Measurements from ENCODE around the gene PHLDA1. TPM values are rescaled to one million over a fixed set of nuclear protein-coding genes. Genes with fewer than 3 reads are reported as not detected.

The PHLDA1 gene
- total RNA-seq, 2 experiments from 2014 or later = 0.44 to 2.1 TPM

GRCh38 chr12:76060111-76060510 lies 28.5 kb upstream of the PHLDA1 start:
- peaks cover 100% of the 10 kb centered on the region for H3K36me3 ChIP-seq (ENCODE audit: insufficient read depth, low read length)
- POLR2A ChIA-PET = no interaction called here
- H2AFZ ChIP-seq (ENCODE audit: low read length) = no peak overlapping the region
- H3K9me3 ChIP-seq (ENCODE audit: low read length) = peaks cover 11% of the 10 kb centered on the region
- no peak for DNase-seq (ENCODE audit: low spot score)
- CTCF ChIA-PET (ENCODE audit: unreplicated experiment) = no interaction called here
- H3K4me2 ChIP-seq (ENCODE audit: low read length) = no peak overlapping the region
- peaks cover 29% of the 10 kb centered on the region for H4K20me1 ChIP-seq (ENCODE audit: insufficient read depth, low read length)
- BruUV-seq (replicated peaks) = no TSS peak
- intact Hi-C loops (cut with micrococcal nuclease; ENCODE audit: unreplicated experiment) = no loop called here
- no peak overlapping the region for H3K27ac ChIP-seq (ENCODE audit: low read depth, low read length, poor library complexity, severe bottlenecking)
- TF ChIP-seq EZH2phosphoT487 (IDR thresholded peaks at IDR 0.05; ENCODE audit: borderline replicate concordance, low read depth, low read length) = no peak
- TF ChIP-seq, protein P1, sequence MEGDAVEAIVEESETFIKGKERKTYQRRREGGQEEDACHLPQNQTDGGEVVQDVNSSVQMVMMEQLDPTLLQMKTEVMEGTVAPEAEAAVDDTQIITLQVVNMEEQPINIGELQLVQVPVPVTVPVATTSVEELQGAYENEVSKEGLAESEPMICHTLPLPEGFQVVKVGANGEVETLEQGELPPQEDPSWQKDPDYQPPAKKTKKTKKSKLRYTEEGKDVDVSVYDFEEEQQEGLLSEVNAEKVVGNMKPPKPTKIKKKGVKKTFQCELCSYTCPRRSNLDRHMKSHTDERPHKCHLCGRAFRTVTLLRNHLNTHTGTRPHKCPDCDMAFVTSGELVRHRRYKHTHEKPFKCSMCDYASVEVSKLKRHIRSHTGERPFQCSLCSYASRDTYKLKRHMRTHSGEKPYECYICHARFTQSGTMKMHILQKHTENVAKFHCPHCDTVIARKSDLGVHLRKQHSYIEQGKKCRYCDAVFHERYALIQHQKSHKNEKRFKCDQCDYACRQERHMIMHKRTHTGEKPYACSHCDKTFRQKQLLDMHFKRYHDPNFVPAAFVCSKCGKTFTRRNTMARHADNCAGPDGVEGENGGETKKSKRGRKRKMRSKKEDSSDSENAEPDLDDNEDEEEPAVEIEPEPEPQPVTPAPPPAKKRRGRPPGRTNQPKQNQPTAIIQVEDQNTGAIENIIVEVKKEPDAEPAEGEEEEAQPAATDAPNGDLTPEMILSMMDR (conservative IDR thresholded peaks at IDR 0.05; ENCODE audit: low read length) = no peak
- no peak overlapping the region for H3K4me3 ChIP-seq (ENCODE audit: low read depth, low read length, poor library complexity, severe bottlenecking)
- no peaks in the 10 kb centered on the region for H3K4me1 ChIP-seq (ENCODE audit: insufficient read depth, low read length, poor library complexity, severe bottlenecking)
- peaks cover 72% of the 10 kb centered on the region for H3K79me2 ChIP-seq (ENCODE audit: insufficient read depth, low read depth, low read length)
- no peaks in the 10 kb centered on the region for H3K9me2 ChIP-seq (ENCODE audit: insufficient read depth, low read length)

- no TSS peak for BruUV-seq (replicated peaks)
- no peak for TF ChIP-seq EZH2phosphoT487 (IDR thresholded peaks at IDR 0.05; ENCODE audit: borderline replicate concordance, low read depth, low read length)
- TF ChIP-seq, protein P1 (conservative IDR thresholded peaks at IDR 0.05; ENCODE audit: low read length) = no peak
- peaks cover 44% of the 10 kb centered on the region for H3K79me2 ChIP-seq (ENCODE audit: insufficient read depth, low read depth, low read length)
Measured at GRCh38 chr12:76057326-76057725, 25.8 kb upstream of the PHLDA1 start.

DNA sequence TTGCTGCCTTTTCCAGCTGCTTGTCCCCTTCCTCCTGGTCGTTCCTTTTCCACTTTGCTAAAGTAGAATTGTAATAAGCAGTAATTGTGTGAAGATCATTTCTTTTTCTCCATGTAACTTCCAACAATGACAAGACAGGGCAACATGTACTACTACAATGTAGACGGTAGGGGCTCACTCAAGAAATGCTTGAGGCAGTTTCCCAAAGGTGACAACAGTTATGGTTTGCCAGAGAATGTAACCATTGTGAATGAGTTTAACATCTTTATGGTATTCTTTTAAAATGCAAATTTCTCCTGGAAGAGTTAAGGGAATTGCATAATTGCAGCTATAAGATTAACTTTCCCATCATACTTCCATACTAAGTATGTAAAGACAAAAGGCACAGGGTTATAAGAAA lies 23.8 kb upstream of the PHLDA1 start:
- Histone ChIP-seq H3K9me2 (ENCODE audit: insufficient read depth, low read length) (no peaks in the 10 kb centered on the region), H4K20me1 (ENCODE audit: insufficient read depth, low read length) (0 out of 2 replicates have a peak, but pooled peaks cover 13% of the 10 kb centered on the region), H3K27ac (ENCODE audit: low read depth, low read length, poor library complexity, severe bottlenecking) (no peak overlapping the region), H3K36me3 (ENCODE audit: insufficient read depth, low read length) (peaks cover 100% of the 10 kb centered on the region), H2AFZ (ENCODE audit: low read length) (no peak overlapping the region), H3K4me1 (ENCODE audit: insufficient read depth, low read length, poor library complexity, severe bottlenecking) (no peaks in the 10 kb centered on the region), H3K9me3 (ENCODE audit: low read length) (no peaks in the 10 kb centered on the region), H3K4me3 (ENCODE audit: low read depth, low read length, poor library complexity, severe bottlenecking) (no peak overlapping the region), H3K4me2 (ENCODE audit: low read length) (no peak overlapping the region), H3K79me2 (ENCODE audit: insufficient read depth, low read depth, low read length) (peaks cover 28% of the 10 kb centered on the region; the same call in 1 of the 2 replicates)
- intact Hi-C loops (cut with micrococcal nuclease; ENCODE audit: unreplicated experiment) = no loop called here
- ChIA-PET CTCF (ENCODE audit: unreplicated experiment) (no interaction called here), POLR2A (interaction anchor here (0.8 to 1.8 kb wide), 4 partner anchors 9 to 27 kb away, joined by 3 to 9 read pairs (median 3); no protein-coding TSS in a partner anchor)
- TF ChIP-seq EZH2phosphoT487 (IDR thresholded peaks at IDR 0.05; ENCODE audit: borderline replicate concordance, low read depth, low read length) = no peak
- TF ChIP-seq, protein P1 (conservative IDR thresholded peaks at IDR 0.05; ENCODE audit: low read length) = no peak
- no peak for DNase-seq (ENCODE audit: low spot score)
- no TSS peak for BruUV-seq (replicated peaks)

More at GRCh38 chr12:76057326-76057725, 25.8 kb upstream of the PHLDA1 start:
- DNase-seq (ENCODE audit: low spot score) = no peak
- H3K9me2 ChIP-seq (ENCODE audit: insufficient read depth, low read length) = no peaks in the 10 kb centered on the region
- POLR2A ChIA-PET = interaction anchor here (0.6 to 0.7 kb wide), 2 partner anchors 12 to 165 kb away, joined by 3 to 4 read pairs; no protein-coding TSS in a partner anchor
- H3K4me1 ChIP-seq (ENCODE audit: insufficient read depth, low read length, poor library complexity, severe bottlenecking) = no peaks in the 10 kb centered on the region
- no peak overlapping the region for H3K4me3 ChIP-seq (ENCODE audit: low read depth, low read length, poor library complexity, severe bottlenecking)
- H2AFZ ChIP-seq (ENCODE audit: low read length) = no peak overlapping the region
- no peak overlapping the region for H3K27ac ChIP-seq (ENCODE audit: low read depth, low read length, poor library complexity, severe bottlenecking)
- peaks cover 23% of the 10 kb centered on the region for H4K20me1 ChIP-seq (ENCODE audit: insufficient read depth, low read length)
- CTCF ChIA-PET (ENCODE audit: unreplicated experiment) = no interaction called here
- no peaks in the 10 kb centered on the region for H3K9me3 ChIP-seq (ENCODE audit: low read length)
- H3K36me3 ChIP-seq (ENCODE audit: insufficient read depth, low read length) = peaks cover 100% of the 10 kb centered on the region
- intact Hi-C loops (cut with micrococcal nuclease; ENCODE audit: unreplicated experiment) = no loop called here
- H3K4me2 ChIP-seq (ENCODE audit: low read length) = no peak overlapping the region
